HG03025 (cell line): ENCODE data around the gene NPNT.
"Not testable (repeated sequence)": the region's sequence is repeated elsewhere in the genome, so short reads cannot be mapped to it uniquely, and the experiment has no call there.

Source experiments
- ATAC-seq: cut with Tn5 transposase; IDR thresholded peaks from one replicate; pipeline ENCODE4 v1.9.1; 2021; ENCODE audit warnings: mild to moderate bottlenecking, moderate library complexity; ENCODE audit not compliant: unreplicated experiment, low FRiP score

Gene NPNT, protein sequence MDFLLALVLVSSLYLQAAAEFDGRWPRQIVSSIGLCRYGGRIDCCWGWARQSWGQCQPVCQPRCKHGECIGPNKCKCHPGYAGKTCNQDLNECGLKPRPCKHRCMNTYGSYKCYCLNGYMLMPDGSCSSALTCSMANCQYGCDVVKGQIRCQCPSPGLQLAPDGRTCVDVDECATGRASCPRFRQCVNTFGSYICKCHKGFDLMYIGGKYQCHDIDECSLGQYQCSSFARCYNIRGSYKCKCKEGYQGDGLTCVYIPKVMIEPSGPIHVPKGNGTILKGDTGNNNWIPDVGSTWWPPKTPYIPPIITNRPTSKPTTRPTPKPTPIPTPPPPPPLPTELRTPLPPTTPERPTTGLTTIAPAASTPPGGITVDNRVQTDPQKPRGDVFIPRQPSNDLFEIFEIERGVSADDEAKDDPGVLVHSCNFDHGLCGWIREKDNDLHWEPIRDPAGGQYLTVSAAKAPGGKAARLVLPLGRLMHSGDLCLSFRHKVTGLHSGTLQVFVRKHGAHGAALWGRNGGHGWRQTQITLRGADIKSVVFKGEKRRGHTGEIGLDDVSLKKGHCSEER

DNA sequence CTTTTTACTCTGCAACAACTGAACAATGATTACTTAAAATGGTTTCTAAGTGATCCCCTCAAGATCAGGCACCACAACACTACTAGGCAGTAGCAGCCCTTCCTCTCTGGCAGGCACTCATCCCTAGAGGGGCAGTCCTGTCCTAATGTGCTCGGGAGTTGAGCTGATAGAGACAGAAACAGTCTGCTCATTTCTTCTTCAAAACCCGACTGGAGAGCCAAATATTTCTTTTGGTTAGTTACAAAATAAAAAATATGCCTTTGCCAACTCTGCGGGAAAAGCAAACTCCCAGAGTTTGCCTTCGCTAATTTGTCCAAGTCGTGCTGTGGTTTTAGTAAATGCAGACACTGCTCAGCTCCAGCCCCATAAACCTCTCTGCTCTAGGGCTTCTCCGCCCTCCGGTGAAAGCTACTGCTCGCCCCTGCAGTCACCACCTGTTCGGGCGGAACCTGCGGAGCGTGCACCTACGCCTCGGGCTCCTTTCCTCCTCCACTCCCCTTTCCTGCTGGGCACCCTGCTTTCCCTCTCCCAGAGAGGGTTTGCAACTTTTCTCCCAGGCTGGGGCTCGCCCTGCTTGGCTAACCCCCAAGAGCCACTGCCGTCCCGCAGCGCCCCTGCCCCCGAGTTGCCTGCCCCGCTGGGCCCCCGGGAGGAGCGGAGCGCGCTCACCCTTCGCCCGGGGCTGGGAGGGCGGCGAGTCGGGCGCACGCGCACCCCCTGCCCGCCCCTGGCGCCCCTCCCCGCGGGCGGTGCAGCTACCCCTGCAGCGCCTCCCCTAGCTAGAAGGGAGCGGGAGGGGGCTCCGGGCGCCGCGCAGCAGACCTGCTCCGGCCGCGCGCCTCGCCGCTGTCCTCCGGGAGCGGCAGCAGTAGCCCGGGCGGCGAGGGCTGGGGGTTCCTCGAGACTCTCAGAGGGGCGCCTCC, at the start of gene NPNT:
TSS of gene NPNT (plus strand) at position 812 of the 923 bp plus-strand sequence. CDS start 182 bp downstream, outside the sequence.
- peak; percentile 28 for ATAC-seq

DNA sequence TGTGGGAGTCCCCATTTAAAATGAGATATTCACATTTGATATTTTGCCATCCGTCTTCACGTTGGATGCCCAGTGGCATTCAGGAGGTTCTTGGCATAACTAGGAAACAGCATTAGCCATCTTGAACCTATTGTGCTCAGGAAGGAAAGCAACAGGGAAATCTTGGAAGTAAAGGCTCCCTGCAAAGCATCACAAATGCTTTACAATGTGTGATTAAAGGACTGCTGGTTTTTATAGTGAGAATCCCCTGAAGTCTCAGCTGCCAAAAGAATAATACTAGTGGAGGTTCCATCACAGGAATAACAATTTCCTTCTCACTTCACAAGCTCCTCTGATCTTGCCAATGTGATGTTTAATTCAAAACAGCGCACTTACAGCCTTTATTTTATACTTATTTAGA, 49.7 kb upstream of the NPNT start:
- no peak for ATAC-seq

DNA sequence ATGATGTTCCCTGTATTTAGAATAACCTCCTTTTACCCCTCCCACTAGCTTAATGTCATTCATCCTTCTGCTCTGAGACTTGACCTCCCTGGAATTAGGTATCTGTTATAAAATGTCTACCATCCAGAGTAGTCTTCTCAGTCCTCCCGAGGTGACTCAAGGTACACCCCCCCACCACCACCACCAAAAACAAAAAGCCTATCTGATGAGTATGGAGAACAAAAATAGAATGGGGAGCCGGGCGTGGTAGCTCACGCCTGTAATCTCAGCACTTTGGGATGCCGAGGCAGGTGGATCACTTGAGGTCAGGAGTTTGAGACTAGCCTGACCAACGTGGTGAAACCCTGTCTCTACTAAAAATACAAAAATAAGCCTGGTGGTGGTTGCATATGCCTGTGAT, 46.9 kb upstream of the NPNT start:
- ATAC-seq: not testable (repeated sequence)

DNA sequence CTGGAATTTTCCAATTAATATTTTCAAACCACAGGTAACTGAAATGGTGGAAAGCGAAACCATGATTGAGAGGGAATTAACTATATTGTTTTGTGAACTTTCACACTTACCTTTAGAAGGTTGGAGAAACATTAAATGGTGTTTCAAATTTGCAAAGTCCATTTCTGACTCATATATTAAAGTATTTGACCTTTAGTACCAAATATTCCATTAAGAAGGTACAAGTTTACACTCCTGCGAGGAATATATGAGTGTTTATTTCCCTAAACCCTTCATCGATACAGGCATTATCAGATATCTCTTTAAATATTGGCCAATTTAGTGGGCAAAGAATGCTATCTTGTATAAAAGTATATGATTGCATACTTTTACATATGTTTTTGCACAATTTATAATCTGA, 44.1 kb upstream of the NPNT start:
- ATAC-seq: no peak

DNA sequence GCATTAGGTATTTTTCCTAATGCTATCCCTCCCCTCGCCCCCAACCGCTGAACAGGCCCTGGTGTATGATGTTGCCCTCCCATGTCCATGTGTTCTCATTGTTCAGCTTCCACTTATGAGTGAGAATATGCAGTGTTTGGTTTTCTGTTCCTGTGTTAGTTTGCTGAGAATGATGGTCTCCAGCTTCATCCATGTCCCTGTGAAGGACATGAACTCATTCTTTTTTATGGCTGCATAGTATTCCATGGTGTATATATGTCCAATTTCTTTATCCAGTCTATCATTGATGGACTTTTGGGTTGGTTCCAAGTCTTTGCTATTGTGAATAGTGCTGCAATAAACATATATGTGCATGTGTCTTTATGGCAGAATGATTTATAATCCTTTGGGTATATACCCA, 43.0 kb upstream of the NPNT start:
- ATAC-seq: not testable (repeated sequence)

DNA sequence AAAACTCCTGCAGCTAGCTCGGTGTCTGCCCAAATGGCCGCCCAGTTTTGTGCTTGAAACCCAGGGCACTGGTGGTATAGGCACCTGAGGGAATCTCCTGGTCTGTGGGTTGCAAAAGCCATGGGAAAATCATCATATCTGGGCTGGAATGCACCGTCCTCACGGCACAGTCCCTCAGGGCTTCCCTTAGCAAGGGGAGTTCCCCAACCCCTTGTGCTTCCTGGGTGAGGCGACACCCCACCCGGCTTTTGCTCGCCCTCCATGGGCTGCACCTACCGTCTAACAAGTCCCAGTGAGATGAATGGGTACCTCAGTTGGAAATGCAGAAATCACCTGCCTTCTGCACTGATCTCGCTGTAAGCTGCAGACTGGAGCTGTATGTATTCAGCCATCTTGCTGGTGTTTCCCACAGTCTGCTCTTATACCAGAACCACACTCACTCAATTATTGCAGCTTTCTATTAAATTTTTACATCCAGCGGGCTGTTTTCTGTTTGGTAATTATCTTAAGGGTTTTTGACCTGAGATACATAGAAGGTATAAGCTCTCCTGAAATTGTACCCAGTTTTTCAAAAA, 36.7 kb upstream of the NPNT start:
- no peak for ATAC-seq

DNA sequence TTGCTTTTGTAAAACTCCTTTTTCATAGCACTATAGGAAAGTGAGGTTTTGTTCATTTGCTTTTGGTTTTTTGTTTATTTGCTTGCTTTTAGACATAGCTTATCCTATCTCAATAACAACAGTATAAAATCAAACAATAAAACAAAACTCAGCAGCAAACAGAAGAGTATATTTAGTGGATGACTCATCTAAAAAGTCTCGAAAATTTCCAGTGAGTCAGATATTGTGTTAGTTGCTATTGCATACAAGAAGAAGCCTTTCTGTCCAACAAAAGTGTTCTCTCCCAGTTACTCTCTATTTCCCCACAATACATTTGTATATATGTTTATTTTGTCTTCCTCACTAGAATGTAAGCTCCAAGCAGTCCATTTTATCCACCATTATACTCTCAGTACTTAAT, 36.0 kb upstream of the NPNT start:
- no peak for ATAC-seq

DNA sequence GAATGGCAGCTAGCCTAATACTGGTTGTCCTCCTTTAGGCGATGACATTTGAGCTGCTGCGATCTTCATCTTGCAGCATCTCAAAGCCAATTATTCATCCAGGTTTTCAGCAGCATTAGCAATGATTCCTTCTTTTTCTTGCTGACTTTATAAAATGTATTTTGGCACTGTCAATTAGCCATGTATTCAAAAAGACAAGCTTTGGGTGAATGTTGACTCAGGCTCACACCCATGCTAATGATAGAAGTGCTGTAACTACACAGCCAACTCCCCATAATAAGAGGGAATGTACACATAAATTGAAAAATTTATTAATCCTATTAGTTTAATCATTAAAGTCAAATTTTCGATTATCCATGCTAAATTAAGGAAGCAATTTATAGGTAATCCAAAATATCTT, 24.3 kb upstream of the NPNT start:
- no peak for ATAC-seq

DNA sequence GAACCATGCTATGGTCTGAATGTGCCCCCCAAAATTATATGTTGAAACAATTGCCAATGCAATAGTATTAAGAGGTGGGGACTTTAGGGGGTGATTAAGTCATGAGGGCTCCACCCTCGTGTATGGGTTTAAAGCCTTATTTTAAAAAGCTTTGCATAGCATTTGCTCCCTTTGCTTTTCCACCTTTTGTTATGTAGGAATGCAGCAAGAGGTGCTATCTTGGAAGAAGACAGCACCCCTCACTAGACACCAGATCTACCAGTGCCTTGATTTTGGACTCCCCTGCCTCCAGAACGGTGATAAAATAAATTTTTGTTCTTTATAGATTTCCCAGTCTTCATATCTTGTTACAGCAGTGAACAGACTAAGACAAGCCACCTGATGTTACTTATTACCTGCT, 23.3 kb upstream of the NPNT start:
- no peak for ATAC-seq

DNA sequence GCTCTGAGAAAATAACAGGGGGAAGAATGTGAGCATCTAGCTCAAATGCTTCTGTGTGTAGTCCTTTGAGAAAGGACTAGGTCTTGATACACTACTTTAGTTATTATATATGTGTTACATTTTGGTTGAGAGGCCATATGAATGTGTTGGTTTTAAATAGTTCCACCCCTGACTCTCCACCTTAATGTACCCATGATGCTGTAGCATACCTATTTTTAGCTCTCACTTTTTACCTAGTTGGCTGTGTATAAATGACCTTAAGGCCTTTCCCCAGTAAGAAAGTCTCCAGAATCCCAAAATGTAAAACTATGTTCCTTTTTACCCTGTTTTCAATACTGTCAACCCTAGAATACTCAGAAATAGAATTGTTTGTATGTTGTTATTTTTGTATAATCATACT, 20.0 kb upstream of the NPNT start:
- no peak for ATAC-seq

DNA sequence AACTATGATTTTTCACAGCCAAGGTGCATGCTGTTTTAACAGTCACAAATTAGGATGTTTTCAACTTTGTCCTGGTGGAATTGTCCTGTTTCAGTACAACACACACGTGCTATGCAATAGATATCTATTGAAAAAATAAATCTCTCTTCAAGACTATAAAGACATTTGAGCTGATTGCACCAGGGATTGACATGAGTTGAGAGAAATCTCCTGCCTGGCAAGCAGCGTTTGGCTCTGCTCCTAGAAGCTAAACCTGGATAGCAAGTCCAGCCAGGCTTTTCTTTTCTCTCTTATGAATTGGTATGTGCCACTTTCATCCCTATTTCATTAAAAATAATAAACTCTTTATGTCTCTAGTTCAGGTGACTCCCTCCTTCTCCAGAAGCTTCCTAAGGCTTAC, 16.6 kb upstream of the NPNT start:
- no peak for ATAC-seq

DNA sequence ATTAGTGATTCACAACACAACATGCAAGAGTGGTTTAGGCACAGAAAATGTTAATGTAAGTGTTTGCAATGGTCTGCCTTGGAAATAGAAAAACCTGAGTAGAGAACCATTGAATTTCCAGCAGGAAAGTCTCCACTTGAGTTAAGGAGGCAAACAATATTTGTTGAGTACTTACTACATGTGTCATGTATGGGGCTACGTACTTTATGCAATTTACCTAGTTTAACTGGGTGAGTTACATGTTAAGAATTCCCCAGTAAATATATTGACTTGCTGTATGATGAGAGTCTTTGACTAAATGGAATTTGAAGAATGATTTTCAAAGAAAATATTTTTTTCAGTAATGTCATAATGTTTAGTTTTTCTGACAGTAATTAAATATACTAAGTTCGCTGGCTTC, 7.8 kb upstream of the NPNT start:
- ATAC-seq: no peak

DNA sequence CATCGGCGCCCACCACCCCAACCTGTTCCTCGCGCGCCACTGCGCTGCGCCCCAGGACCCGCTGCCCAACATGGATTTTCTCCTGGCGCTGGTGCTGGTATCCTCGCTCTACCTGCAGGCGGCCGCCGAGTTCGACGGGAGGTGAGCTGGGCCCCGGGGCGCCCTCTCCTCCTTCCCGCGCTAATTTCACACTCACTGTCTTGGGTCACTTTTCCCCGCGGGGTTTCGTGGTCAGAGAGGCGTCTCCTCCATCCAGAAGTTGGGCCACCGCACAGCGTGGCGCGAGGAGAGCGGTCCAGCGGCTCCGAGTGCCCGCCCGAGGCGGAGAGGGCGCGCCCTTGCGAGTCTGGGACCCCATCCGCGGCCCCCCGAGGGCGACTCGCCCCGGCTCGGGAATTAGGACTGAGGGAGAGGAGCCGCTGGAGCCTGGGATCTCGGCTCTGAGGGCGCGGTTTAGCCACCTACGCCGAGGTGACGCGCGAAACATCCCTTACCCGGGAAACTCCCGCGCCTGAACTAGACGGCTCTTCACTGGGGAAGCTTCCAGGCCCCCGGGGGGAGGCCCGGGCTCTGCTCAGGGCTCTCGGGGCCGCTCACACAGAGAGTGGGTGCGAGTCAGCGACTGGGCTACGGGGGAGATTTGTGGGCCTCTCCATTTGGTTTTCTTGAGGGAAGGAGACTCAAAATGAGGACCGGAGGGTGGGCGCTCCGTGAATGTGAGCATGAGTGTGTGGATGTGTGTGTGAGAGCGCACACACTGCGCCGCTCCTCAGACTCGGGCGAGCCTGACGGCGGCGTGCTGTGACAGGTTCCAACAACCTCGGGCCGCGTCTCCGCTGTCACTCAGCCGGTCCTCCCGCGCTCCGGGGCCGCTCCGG, 551 bp downstream of the NPNT start:
- ATAC-seq: peak; percentile 51

DNA sequence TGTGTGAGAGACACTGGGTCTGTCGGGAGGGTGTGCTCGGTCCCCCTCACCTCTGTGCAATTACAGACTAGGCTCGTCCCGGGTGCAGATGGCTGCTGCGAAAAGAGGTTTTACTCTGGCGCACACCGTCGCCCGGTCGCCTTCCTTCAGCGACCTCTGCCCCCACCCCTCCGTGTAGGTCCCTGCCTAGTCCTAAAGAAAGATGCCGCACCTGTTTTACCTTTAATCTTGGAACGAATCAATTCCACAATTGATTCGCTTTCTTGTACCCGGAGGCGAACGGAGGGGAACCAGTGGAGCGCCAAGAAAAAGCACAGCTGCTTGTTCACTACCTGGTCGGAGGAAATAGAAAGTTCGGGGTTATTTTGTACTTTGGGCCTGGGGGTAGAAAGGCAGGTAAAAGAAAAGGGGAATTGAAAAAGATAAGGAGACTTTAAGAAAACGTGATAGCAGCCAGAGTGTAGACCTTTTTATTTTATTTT, 1.2 kb downstream of the NPNT start:
- peak; percentile 16 for ATAC-seq

DNA sequence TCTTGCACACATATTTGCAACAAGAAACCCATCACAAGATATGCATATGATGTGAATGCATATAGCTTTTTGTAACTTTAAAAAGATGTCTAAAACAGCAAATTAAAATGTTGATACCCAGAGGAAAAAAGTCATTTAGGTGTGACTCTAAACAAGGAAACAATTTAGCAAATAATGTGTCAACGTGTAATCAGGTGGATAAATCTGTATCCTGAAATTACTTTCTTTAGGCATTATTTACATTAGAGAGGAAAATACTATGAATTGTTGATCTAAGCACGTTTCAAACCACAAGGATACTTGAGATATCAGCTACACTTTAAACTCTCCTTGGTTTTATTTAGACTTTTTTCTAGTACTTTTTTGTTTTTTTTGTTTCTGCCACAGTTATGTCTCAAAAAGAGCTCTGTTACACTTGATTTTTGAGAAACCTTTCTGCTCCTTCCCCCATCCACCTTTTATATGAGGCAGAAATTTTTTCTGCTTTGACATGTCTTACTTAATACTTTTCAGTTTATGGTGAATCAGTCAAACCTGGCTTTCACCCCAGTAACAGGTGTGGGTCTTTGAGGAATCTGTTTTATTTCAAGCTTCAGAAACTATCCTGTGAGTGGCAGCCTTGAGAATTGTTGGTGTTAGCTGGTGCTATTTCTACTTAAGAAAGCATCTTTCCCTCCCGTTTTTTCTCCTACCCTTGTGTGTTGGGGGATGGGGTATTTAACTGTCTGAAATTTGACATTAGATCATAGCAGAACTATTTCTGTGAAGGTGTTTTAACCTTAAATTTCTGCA, 1.9 kb downstream of the NPNT start:
- no peak for ATAC-seq

DNA sequence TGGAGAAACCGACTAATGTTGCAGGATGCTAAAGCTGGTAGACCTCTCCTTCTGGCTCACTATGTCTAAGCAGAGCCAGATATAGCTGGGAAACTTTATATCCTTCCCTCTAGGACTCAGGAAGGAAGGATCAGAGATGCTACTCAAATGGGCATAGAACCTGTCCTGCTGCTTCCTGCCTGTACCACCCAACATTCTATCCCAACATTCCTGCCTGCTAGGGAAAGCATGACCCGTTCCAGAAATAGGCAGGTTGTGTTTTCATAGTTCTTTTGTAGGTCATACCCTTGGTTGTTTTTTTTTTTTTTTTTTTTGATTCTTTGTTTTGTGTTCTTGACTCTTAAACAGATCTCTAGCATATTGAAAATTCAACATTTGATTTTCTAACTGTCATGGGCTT, 5.3 kb downstream of the NPNT start:
- ATAC-seq: no peak

DNA sequence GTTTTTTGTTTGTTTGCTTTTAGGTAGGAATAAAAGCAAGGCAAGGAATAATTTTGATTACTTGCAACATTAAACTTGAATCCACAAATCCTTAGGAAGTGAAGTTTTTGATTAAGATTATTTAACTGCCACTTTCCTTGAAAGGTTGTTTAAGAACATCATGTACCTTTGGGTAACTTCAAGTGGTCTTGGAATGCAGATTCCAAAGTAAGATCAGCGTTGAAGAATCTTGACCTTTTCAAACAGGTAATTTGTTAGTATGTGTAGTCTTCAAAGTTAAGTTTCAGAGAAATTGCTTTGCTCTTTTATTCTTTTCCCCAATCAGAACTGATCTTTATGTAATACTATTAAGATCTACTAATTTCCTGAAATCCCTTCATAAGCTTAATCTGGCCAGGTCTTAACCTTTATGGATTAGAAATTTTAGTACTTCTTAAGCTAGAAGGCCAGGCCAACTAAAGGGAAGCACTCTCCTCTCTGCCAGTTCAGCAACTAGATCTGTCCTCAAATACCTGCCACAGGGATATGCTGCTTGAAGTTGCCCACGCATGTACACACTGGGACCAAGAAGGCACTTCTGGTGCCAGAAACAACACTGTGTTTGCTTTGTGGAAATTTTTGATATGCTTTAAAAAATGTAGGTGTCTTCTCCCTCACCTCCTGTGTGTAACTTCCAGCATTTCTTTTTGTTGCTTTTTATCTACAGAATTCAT, 7.4 kb downstream of the NPNT start:
- ATAC-seq: no peak

DNA sequence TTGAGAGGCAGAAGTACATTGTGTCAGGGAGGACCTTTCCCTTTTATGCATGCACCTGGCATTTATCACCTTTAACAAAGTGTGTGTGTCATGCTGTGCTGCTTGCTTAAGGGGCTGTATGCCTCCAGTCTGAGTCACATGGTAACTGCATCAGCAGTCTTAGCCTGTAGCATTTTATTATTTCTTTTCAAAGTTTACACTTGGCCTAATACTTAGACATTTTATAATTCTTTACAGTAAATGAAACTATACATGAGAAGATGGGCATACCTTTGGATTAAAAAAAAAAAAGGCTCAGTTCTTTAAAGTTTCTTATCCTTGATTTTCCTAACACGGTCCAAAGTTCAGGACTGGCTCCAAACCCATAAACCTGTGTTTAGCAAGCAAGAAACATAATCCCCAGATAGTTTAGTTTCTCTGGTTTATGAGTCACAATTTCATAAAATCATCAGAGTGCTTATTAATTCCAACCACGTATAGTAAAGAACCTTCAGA, 14.6 kb downstream of the NPNT start:
- ATAC-seq: no peak
